Measurements from ENCODE around the gene BACE2.

Gene BACE2

DNA sequence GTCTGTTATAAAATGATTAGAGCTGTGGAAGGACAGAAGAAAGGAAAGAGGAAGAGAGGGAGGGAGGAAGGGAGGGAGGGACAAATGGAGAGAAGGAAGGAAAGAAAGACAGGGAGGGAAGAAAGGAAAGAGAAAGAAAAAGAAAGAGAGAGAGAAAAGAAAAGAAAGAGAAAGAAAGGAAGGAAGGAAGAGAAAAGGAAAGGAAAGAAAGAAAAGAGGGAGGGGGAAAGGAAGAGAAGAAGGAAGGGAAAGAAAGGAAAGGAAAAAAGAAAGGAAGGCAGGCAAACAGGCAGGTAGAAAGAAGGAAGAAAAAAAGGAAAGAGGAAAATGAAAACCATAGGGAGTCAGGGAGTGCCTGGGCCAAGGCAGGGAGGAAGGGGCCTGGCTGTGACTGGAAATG, 14.5 kb upstream of the BACE2 start:
- peaks cover 2% of the 10 kb centered on the region for H3K9me3 ChIP-seq (ENCODE audit: control insufficient read depth, low read length)
- H3K9ac ChIP-seq (ENCODE audit: low read length): no peak overlapping the region
- peaks cover 33% of the 10 kb centered on the region for H3K4me1 ChIP-seq (ENCODE audit: control insufficient read depth, insufficient read depth, low read length)
- H3K4me3 ChIP-seq (ENCODE audit: low read length): no peak overlapping the region
- no peaks in the 10 kb centered on the region for H3K36me3 ChIP-seq (ENCODE audit: control insufficient read depth, insufficient read depth, low read length)
- H3K27me3 ChIP-seq (ENCODE audit: control insufficient read depth, insufficient read depth, low read length): no peaks in the 10 kb centered on the region

DNA sequence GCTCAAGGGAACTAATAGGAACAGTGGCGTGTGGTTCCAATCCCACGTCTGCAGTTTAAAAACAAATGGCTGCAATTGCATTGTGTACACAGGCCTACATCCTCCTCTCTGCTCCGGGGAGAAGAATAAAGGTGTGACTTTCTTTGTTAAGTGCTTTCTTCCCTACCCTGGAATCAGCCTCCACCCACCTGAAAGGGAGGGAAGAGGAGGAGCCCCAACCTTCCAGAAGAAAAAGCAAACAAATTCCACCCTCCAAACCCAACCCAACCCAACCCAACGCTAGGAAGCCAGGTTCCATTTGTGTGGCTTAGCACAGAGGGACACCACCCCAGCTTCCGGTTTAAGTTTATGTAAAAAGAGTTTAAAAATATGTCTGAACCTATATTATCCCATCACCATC, 11.8 kb upstream of the BACE2 start:
- Histone ChIP-seq H3K9ac (ENCODE audit: low read length) (no peak overlapping the region), H3K9me3 (ENCODE audit: control insufficient read depth, low read length) (peaks cover 4% of the 10 kb centered on the region), H3K4me1 (ENCODE audit: control insufficient read depth, insufficient read depth, low read length) (peaks cover 33% of the 10 kb centered on the region), H3K36me3 (ENCODE audit: control insufficient read depth, insufficient read depth, low read length) (no peaks in the 10 kb centered on the region), H3K27me3 (ENCODE audit: control insufficient read depth, insufficient read depth, low read length) (no peaks in the 10 kb centered on the region), H3K4me3 (ENCODE audit: low read length) (no peak overlapping the region)

DNA sequence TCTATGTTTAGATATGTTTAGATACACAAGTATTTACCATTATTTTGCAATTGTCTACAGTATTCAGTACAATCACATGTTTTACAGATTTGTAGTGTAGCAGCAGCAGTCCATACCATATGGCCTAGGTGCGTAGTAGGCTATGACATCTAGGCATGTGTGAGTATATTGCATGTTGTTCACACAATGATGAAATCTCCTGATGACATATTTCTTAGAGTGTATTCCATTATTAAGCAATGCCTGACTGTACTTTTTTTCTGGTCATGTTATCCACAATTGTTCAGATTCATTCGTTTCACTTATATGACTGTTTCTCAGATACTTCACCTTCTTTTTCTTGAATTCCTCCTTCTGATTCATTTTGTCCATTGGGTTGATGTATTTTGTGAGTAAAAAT, 9.9 kb upstream of the BACE2 start:
- Histone ChIP-seq H3K36me3 (ENCODE audit: control insufficient read depth, insufficient read depth, low read length) (no peaks in the 10 kb centered on the region), H3K4me3 (ENCODE audit: low read length) (no peak overlapping the region), H3K9me3 (ENCODE audit: control insufficient read depth, low read length) (peaks cover 4% of the 10 kb centered on the region), H3K27me3 (ENCODE audit: control insufficient read depth, insufficient read depth, low read length) (no peaks in the 10 kb centered on the region), H3K4me1 (ENCODE audit: control insufficient read depth, insufficient read depth, low read length) (peaks cover 30% of the 10 kb centered on the region), H3K9ac (ENCODE audit: low read length) (no peak overlapping the region)

DNA sequence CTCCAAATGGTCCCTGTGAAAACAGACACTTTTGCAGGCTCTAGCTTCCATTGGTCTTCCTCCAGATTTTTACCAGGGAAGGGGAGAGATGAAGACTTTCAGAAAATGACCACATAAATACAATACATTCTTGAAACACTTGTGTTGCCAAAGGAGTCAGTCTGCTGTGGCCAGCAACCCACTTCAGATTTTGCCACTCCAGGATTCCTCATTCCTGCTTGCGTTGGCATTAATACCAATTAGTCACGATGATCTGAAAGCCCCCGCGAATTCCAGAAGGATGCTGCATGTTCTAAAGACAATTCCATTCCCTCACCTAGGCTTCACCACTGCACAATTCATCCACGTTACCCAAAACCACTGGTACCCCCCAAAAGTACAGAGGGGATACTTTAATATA, 7.9 kb upstream of the BACE2 start:
- no peak overlapping the region for H3K9ac ChIP-seq (ENCODE audit: low read length)
- no peaks in the 10 kb centered on the region for H3K36me3 ChIP-seq (ENCODE audit: control insufficient read depth, insufficient read depth, low read length)
- no peak overlapping the region for H3K4me3 ChIP-seq (ENCODE audit: low read length)
- H3K4me1 ChIP-seq (ENCODE audit: control insufficient read depth, insufficient read depth, low read length): peaks cover 25% of the 10 kb centered on the region
- no peaks in the 10 kb centered on the region for H3K27me3 ChIP-seq (ENCODE audit: control insufficient read depth, insufficient read depth, low read length)
- H3K9me3 ChIP-seq (ENCODE audit: control insufficient read depth, low read length): peaks cover 4% of the 10 kb centered on the region

DNA sequence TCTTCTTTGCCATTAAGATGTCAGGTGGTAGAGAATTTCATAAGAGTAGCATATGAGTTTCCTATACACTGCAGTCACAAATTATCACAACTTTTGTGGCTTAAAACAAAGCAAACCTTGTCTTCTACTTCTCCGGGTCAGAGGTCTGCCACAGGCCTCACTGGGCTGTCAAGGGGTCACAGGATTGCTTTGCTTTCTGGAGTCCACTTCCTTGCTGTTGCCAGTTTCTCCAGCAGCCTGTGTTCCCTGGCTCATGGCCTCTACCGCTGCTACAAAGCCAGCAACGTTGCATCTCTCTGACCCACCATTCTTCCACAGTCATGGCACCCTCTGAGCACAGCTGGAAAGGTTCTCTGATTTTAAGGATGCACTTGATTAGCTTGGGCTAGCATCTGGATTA, 6.5 kb upstream of the BACE2 start:
- Histone ChIP-seq H3K27me3 (ENCODE audit: control insufficient read depth, insufficient read depth, low read length) (no peaks in the 10 kb centered on the region), H3K36me3 (ENCODE audit: control insufficient read depth, insufficient read depth, low read length) (no peaks in the 10 kb centered on the region), H3K4me1 (ENCODE audit: control insufficient read depth, insufficient read depth, low read length) (peaks cover 27% of the 10 kb centered on the region), H3K4me3 (ENCODE audit: low read length) (no peak overlapping the region), H3K9me3 (ENCODE audit: control insufficient read depth, low read length) (peaks cover 4% of the 10 kb centered on the region), H3K9ac (ENCODE audit: low read length) (no peak overlapping the region)

DNA sequence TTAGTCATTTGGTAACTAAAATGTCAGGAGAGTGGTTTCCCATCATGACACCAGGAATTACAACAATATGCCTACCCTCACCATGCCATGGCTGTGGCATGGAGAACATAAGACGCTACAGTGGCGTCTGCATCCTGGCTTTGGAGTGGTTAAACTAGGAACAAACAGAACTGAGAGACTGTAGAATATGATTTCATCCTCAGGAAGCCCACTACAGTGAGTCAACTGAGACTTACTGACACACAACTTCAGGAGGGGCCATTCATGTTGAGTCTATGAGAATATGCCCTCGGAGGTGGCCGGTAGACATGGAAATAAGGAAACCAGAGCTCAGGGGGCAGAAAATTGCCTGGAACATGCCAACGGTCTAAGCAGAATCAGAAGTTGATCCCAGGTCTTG, 5.9 kb upstream of the BACE2 start:
- peaks cover 4% of the 10 kb centered on the region for H3K9me3 ChIP-seq (ENCODE audit: control insufficient read depth, low read length)
- no peak overlapping the region for H3K9ac ChIP-seq (ENCODE audit: low read length)
- no peak overlapping the region for H3K4me3 ChIP-seq (ENCODE audit: low read length)
- H3K36me3 ChIP-seq (ENCODE audit: control insufficient read depth, insufficient read depth, low read length): no peaks in the 10 kb centered on the region
- H3K4me1 ChIP-seq (ENCODE audit: control insufficient read depth, insufficient read depth, low read length): peaks cover 25% of the 10 kb centered on the region
- no peaks in the 10 kb centered on the region for H3K27me3 ChIP-seq (ENCODE audit: control insufficient read depth, insufficient read depth, low read length)

DNA sequence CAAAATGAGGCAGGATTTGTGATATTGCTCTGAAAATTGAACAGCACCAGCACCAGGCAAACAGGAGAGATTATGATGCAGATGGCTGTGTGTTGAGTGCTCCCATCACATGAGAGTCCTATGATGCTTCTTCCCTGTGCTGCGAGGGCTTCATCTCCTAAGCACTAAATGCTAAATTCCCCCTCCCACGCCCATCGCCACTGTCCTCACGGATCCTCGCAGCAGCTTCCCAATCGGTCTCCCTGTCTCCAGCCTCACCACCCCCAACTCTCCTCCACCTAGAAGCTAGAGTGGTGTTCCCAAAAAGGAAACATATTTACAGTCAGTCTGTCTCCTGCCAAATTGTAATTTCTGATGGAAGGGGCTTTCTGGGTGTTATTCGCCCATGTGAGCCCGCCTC, 4.9 kb upstream of the BACE2 start:
- no peaks in the 10 kb centered on the region for H3K36me3 ChIP-seq (ENCODE audit: control insufficient read depth, insufficient read depth, low read length)
- no peaks in the 10 kb centered on the region for H3K27me3 ChIP-seq (ENCODE audit: control insufficient read depth, insufficient read depth, low read length)
- H3K4me3 ChIP-seq (ENCODE audit: low read length): no peak overlapping the region
- peaks cover 25% of the 10 kb centered on the region for H3K4me1 ChIP-seq (ENCODE audit: control insufficient read depth, insufficient read depth, low read length)
- no peak overlapping the region for H3K9ac ChIP-seq (ENCODE audit: low read length)
- H3K9me3 ChIP-seq (ENCODE audit: control insufficient read depth, low read length): peaks cover 4% of the 10 kb centered on the region

DNA sequence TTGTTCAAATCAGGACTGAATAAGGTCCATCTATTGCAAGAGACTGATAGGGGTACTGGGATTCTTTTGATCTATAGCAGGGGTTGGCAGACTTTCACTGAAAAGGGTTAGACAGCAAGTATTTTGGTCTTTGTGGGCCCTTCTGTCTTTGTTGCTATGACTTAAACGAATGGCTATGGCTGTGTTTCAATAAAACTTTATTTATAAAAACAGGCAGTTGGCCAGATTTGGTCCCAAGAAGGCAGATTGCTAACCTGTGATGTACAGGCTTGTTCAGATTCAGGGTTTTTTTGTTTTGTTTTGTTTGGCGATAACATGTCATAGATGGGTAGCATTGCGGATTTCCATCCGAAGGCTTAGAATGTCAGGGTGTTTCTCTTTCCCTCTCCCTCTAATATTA, 3.9 kb upstream of the BACE2 start:
- Histone ChIP-seq H3K9ac (ENCODE audit: low read length) (no peak overlapping the region), H3K27me3 (ENCODE audit: control insufficient read depth, insufficient read depth, low read length) (no peaks in the 10 kb centered on the region), H3K36me3 (ENCODE audit: control insufficient read depth, insufficient read depth, low read length) (no peaks in the 10 kb centered on the region), H3K4me3 (ENCODE audit: low read length) (no peak overlapping the region), H3K9me3 (ENCODE audit: control insufficient read depth, low read length) (no peaks in the 10 kb centered on the region), H3K4me1 (ENCODE audit: control insufficient read depth, insufficient read depth, low read length) (peaks cover 25% of the 10 kb centered on the region)

DNA sequence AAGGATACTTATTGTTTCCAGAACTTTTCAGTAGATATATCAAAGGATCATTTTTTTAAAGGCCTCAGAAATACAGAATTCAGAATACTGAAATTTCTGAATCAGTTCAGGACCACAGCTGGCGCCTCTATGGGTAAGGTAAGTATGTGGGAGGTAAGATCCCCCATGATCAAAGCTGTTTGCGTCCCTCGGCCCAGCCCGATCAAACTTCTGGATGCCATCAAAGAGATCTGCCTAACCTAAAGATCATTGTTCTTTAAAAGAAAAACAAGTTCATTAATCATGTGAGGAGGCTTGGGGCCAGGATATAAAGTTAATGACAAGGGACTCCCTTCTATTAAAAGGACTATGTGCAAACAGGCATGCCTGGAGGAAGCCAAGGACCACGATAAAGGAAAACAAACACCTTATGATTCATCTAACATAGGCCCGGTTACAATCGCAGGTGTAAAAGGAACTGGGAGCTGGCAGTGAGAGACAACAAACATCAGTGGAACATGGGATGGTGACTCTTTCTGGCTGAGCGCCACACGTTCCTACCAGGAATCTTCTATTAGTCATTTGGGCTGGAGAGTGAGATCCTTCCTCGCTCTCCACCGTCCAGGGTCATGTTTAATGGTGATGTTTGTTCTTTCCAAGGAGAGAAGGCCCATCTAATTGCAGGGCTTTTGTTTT, 2.8 kb upstream of the BACE2 start:
- H3K4me1 ChIP-seq (ENCODE audit: control insufficient read depth, insufficient read depth, low read length): peaks cover 25% of the 10 kb centered on the region
- no peaks in the 10 kb centered on the region for H3K36me3 ChIP-seq (ENCODE audit: control insufficient read depth, insufficient read depth, low read length)
- H3K4me3 ChIP-seq (ENCODE audit: low read length): no peak overlapping the region
- H3K9ac ChIP-seq (ENCODE audit: low read length): no peak overlapping the region
- no peaks in the 10 kb centered on the region for H3K9me3 ChIP-seq (ENCODE audit: control insufficient read depth, low read length)
- H3K27me3 ChIP-seq (ENCODE audit: control insufficient read depth, insufficient read depth, low read length): no peaks in the 10 kb centered on the region

DNA sequence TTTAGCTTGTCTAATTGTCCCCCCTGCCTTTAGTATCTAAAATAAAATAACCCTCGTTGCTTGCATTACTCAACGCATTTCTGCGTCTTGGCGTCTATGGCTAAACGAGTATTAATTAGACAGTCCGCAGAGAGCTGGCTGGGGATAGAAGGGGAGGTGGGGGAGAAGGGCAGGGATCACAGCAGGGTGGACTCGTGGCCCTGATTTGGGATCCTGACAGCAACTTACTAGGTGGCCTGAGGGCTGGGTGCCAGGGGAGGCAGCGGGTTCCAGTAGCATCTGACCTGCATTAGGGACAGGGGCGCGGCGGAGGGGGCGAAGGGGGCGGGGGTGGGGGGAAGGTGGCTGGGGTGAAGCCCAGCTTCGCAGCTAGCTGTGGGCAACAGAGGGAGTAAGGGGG, 1.1 kb upstream of the BACE2 start:
- Histone ChIP-seq H3K36me3 (ENCODE audit: control insufficient read depth, insufficient read depth, low read length) (no peaks in the 10 kb centered on the region), H3K9ac (ENCODE audit: low read length) (peak overlapping the region; percentile 86), H3K4me3 (ENCODE audit: low read length) (no peak overlapping the region), H3K27me3 (ENCODE audit: control insufficient read depth, insufficient read depth, low read length) (no peaks in the 10 kb centered on the region), H3K4me1 (ENCODE audit: control insufficient read depth, insufficient read depth, low read length) (peaks cover 40% of the 10 kb centered on the region), H3K9me3 (ENCODE audit: control insufficient read depth, low read length) (no peaks in the 10 kb centered on the region)

DNA sequence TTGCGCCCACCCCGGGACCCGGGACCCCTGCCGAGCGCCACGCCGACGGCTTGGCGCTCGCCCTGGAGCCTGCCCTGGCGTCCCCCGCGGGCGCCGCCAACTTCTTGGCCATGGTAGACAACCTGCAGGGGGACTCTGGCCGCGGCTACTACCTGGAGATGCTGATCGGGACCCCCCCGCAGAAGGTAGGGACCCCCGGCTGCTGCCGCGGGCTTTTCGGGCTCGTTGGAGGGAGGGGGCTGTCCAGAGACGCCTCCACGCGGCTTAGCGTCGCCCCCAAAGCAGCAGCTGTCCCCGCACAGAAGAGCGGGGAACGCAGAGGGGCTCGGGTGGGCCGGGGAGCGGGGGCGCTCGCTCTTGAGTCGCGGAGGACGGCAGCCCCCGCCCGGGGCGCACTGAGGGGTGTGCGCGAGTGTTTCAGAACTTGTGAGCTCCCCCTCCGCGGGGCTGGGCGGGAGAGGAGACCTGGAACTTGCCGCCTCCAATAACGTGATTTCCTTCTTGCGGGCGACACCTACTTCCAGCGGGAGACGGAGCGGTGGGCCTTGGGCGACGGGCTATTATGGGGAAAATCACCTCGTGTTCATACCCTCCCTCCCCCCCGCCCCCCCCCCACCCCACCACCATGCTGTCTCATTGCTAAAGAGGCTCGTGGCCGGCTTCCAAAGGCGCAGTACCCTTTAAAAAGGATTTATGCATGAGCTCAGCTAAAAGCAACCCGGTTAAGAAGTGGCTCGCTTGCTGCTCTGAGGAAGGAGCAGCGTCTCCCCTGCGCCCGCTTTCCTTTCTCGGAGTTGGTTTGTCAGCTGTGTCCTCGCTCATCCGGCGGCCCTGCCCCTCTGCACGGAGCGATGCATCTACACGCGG, 664 bp downstream of the BACE2 start:
- peaks cover 52% of the 10 kb centered on the region for H3K4me1 ChIP-seq (ENCODE audit: control insufficient read depth, insufficient read depth, low read length)

DNA sequence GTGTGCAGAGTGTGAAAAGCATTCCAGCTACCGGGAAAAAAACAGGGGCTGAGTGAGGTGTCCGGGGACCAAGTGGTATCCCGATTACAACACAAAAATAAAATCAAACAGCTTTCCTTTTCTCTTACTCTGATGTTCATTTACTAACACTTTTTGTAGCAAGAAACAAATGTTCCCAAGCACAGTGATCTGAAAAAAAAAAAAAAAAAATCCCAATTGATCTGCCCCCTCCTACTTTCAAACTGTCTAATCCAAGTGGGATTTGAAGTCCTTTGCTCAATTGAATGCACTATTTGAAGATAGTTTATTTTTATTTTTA, 1.3 kb downstream of the BACE2 start:
- Histone ChIP-seq H3K9me3 (ENCODE audit: control insufficient read depth, low read length) (no peaks in the 10 kb centered on the region), H3K9ac (ENCODE audit: low read length) (peak overlapping the region; percentile 67), H3K27me3 (ENCODE audit: control insufficient read depth, insufficient read depth, low read length) (no peaks in the 10 kb centered on the region), H3K4me3 (ENCODE audit: low read length) (peak overlapping the region; percentile 14), H3K36me3 (ENCODE audit: control insufficient read depth, insufficient read depth, low read length) (no peaks in the 10 kb centered on the region), H3K4me1 (ENCODE audit: control insufficient read depth, insufficient read depth, low read length) (peaks cover 46% of the 10 kb centered on the region)

More for the DNA sequence above, 664 bp downstream of the BACE2 start:
- no peaks in the 10 kb centered on the region for H3K27me3 ChIP-seq (ENCODE audit: control insufficient read depth, insufficient read depth, low read length)
- no peaks in the 10 kb centered on the region for H3K36me3 ChIP-seq (ENCODE audit: control insufficient read depth, insufficient read depth, low read length)
- H3K9me3 ChIP-seq (ENCODE audit: control insufficient read depth, low read length): no peaks in the 10 kb centered on the region
- peak overlapping the region; percentile 14 for H3K4me3 ChIP-seq (ENCODE audit: low read length)
- H3K9ac ChIP-seq (ENCODE audit: low read length): peak overlapping the region; percentile 89
